Sigmoid colon (tissue), 4 donors: ENCODE data around the gene SMAD3.

Experiments
- CTCF ChIP-seq, 4 experiments: fragments of 450-650 bp in 3 of 4; fragments of 200-600 bp in 1 of 4; IDR thresholded peaks; one replicate each; pipeline ENCODE4 v1.5.1; 2016 to 2019; ENCODE audit warnings: antibody characterized with exemption in 4 of 4, mild to moderate bottlenecking in 3 of 4, moderate library complexity in 2 of 4
- EP300 ChIP-seq, 4 donors: sonication (generic); formaldehyde crosslinking; IDR thresholded peaks; one replicate each; pipeline ENCODE4 v1.6.1; 2017; ENCODE audit warnings: antibody characterized with exemption in 4 of 4
- POLR2A ChIP-seq, 2 donors: fragments of 450-650 bp; IDR thresholded peaks; one replicate each; pipeline ENCODE4 v1.6.1; 2016; ENCODE audit warnings: antibody characterized with exemption in 2 of 2, mild to moderate bottlenecking in 2 of 2, moderate library complexity in 2 of 2
- POLR2AphosphoS5 ChIP-seq, 4 donors: sonication (generic); formaldehyde crosslinking; IDR thresholded peaks; one replicate each; pipeline ENCODE4 v1.6.1; 2017; ENCODE audit warnings: antibody characterized with exemption in 4 of 4

- no peak for TF ChIP-seq CTCF (IDR thresholded peaks at IDR 0.05)
- no peak for TF ChIP-seq POLR2AphosphoS5 (IDR thresholded peaks at IDR 0.05)
- no peak for TF ChIP-seq EP300 (IDR thresholded peaks at IDR 0.05)
- no peak for TF ChIP-seq POLR2A (IDR thresholded peaks at IDR 0.05)
These were observed 36.7 kb downstream of the SMAD3 start for GRCh38 chr15:67101911-67102598.
